Activated CD4-positive, CD25-positive, alpha-beta regulatory T cell treated with anti-CD3 and anti-CD28 coated beads, Interleukin-2, amount 50 U/mL, for 16 hours (primary cell): Measurements from ENCODE around the gene PROB1.
A peak's percentile ranks its signal among the peaks of the same experiment; 100 is the strongest.
"Not testable (repeated sequence)": the region's sequence is repeated elsewhere in the genome, so short reads cannot be mapped to it uniquely, and the experiment has no call there.

Experiments
- DNase-seq: peaks from one replicate; pipeline ENCODE4 v3.0.0-alpha.2; 2020; ENCODE audit warnings: low read depth, low spot score

Gene PROB1

DNA sequence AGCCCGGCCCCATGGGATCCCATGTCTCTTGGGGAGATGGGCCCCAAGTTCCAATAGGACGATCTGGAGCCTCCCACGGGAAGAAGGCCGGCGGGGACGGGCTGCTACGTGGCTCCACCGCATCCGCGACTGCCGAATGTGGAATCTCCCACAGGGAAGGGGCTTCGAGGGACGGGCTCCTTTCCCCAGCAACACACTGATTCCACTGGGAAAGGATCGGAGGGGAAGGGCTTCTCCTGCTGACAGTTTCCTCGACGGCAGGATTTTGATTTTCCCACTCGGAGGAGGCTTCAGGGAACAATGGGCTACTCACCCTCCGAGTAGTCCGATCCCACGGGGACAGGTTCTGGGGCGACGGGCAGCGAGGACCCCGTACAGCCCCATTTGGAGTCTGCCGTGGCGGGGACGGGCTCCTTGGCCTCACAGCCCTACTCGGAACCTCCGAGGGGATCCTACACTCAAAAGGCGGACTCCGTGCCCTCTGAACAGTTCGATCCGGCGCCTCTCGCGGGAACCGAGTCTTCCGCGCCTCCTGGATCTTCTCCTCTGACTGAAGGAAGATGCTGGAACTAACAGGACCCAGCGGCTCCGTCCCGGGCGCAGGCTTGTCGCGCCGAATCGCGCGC, 1.3 kb downstream of the PROB1 start:
- no peak for DNase-seq

DNA sequence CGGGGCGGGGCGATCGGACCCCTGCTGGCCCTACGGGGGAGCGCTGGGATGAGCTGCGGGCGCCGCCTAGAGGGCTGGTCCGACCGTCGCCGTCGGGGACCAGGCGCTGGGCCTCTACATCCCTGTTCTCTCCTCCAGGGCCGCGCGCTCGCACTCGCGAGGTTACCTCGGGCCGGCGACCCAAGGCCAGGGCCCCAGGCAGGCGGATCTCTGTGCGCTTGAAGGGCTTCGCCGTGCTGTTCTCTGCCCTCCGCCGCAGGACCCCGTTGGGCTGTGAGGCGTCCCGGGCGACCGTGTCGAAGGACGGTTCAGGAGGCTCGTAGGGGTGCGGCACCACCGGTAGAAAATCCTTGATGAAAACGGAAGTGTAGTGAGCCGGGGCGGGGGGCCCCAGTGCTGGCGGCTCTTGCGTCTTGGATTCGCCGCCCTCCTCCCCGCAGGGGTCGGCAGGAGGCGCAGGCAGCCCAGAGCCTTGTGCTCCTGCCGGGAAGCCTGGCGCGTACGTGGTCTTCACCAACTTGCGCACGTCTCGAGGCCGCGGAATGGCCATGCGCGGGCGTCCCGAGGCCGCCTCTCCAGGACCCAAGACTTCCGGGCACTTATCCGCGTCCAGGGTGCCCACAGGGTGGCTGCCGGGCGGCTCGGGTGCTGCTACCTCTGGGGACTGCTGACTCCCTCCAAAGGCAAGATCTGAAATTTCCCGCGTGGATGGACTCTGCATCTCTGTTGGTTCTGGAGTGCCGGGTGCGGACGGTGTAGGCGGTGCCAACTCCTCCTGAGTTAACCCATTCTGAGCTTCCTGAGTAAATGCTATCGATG, 2.0 kb downstream of the PROB1 start:
- DNase-seq: peak; percentile 49

DNA sequence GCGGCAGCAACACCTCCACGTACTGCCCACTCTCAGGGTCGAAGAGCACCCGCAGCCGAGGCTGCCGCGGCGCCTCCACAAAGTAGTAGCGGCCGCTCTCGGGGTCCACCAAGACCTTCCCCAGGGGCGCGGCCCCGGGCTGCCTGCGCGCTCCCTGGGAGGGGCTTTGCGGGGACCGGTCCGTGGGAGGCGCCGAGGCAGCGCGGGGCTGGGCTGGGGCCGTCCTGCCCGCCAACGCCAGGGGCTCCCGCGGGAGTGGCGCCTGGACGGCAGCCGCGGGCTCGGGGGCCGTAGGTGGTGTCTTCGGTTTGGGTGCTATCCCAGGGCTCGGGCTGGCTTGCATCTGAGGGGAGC, 2.6 kb downstream of the PROB1 start:
- DNase-seq: no peak

- DNase-seq: no peak
These were observed 3.2 kb downstream of the PROB1 start for GRCh38 chr5:139391570-139392323.

DNA sequence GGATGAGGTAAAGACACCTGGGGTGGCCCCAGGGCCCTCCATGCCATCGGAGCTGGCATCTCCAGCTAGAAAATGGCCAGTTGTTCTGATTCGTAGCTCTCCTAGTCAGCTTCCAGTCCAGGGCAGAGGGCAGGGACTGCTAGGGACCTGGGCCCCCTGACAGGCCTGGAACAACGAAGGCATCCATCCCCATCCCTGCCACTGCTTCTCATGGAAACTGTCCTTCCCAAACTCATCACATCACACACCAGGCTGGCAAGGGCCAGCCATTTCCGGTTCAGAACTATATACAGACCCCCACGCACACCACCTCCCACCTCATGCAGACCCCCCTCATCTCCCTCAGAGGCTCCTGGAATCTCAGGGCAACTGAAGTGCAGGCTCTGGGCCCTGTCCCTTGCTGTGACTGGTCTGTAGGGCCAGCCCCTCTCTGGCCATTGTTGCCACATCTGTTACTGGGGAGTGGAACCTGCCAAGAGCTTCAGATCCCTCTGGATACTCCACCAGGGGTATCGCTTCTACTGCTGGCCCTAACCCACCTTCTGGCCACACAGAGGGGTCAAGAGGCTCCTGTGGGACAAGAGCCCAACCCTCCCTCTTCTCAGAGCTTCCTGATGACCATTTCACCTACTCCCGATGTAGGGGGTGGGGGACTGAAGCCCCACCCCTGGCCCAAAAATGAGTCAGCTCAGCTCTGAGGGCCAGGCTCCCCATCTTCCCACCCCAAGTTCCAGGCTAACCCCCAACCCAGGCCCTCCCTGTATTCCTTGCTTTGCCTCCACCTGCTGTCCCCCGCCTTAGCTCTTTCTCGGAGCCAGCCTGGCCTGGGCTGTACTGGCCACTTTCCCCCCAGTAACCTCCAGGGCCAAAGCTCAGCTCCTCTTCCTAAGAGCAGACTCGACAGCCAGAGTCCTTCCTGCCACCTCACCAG, 4.0 kb downstream of the PROB1 start:
- no peak for DNase-seq

GRCh38 chr5:139389701-139390638, 4.9 kb downstream of the PROB1 start, which contains the start of gene MZB1:
Gene MZB1, minus strand, starts transcription at chr5:139389913. Its CDS starts 57 bp downstream, at chr5:139389856.
- no peak for DNase-seq

GRCh38 chr5:139388198-139388821, 6.6 kb downstream of the PROB1 start:
- no peak for DNase-seq

- no peak for DNase-seq
These were observed 7.2 kb downstream of the PROB1 start for GRCh38 chr5:139387611-139388197.

GRCh38 chr5:139386956-139387355, 7.9 kb downstream of the PROB1 start:
- DNase-seq: not testable (repeated sequence)

GRCh38 chr5:139386050-139386438, 8.9 kb downstream of the PROB1 start:
- DNase-seq: no peak

GRCh38 chr5:139385061-139386049, 9.5 kb downstream of the PROB1 start:
- no peak for DNase-seq

GRCh38 chr5:139384591-139385051, 10.3 kb downstream of the PROB1 start:
- DNase-seq: no peak

DNA sequence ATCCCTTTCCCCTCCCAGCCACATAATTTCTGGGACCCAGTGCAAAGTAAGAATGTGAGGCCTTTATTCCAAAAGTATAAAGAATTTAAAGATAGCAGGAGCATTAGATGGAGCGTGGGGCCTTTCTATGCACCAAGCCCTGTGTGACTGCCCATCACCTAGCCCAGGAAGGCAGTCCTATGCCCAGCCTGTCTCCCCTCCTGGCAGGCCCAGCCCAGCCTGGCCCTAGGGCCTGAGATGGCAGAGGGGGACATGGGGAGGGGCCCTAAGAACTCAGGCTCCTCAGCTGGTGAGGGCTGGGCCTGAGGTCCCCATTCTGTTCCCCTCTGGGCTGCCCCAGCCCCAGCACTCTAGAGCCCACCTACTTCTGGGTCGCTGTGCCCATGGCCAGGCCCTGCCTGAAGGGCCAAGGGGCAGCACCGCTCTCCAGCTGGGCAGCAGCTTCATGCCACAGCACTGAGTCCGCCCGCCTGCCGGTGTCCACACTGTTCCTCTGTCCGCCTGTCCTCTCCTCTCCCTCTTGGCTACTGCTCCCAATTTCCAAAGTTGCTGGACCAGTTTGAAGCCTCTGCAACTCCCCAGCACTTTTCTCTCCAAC, 10.8 kb downstream of the PROB1 start:
- DNase-seq: no peak

GRCh38 chr5:139383275-139383992, 11.5 kb downstream of the PROB1 start, which contains the start of gene SLC23A1:
Gene SLC23A1, minus strand, starts transcription at chr5:139383297. Its CDS starts 44 bp downstream, at chr5:139383253.
- DNase-seq: no peak

DNA sequence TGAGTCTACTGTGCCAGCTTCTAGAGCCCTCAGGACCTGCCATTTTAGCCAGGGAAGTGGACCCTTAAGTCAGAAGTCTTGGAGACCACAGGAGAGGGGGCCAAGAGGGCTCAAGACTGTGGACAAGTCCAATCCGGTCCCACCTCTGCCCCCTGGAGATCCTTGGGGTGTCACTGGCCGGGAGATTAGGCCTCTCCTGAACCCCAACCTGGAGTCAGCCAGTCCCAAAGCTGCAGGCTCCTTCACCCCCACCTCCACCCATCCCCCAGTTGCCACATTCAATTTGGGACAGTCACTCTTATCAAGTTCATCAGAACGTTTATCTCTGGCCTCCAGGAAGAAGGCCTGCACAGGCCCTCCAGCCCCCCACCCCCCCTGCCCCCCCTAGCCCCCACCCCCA, 12.1 kb downstream of the PROB1 start:
- no peak for DNase-seq

DNA sequence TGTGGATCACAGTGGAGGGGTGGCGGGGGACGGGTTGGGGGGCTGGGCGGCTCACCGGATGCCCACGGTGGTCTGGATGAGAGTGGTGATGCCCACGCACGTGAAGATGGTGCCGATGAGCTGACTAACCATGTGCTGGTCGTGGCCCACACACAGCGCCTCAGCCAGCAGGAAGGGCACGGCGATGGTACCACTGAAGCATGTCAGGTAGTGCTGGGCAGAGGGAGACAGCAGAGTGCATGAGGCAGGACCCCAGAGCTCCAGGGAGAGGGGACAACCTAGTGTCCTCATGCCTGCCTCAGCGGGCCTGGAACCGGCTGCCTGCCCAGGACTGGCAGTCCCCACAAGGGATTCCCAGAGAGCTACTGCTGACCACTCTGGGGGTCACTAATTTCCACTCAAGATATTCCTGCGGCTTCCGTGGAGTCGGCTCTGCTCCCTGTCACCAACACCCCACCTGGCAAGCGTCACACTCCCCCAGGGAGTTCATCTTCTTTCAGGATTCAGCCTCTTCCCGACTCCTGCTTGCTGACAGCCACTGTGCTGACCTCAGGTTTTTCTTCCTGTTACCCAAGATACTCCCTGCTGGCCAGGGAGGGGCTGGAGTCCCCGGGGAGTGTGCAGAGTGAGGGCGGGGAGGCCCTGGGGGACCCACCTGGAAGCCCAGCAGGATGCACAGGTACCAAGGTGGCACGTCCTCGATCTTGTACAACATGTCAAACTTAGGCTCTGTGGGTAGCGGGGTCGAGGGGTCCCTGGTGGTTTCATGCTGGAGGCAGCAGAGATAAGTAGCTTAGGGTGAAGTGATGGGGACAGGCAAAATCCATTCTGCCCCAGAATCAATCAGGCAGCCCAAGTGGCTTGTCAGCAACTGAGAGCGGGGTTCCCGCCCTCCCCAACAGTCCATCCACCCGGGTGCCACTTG, 12.8 kb downstream of the PROB1 start:
- no peak for DNase-seq
